Fibroblast of gingiva (primary cell): ENCODE results near the gene RIPOR3.
"Not testable (repeated sequence)": the region's sequence is repeated elsewhere in the genome, so short reads cannot be mapped to it uniquely, and the experiment has no call there.

Experiments
- DNase-seq: peaks from one replicate; pipeline ENCODE4 v3.0.0-alpha.2; 2011; ENCODE audit warnings: low read depth

RIPOR3 gene

DNA sequence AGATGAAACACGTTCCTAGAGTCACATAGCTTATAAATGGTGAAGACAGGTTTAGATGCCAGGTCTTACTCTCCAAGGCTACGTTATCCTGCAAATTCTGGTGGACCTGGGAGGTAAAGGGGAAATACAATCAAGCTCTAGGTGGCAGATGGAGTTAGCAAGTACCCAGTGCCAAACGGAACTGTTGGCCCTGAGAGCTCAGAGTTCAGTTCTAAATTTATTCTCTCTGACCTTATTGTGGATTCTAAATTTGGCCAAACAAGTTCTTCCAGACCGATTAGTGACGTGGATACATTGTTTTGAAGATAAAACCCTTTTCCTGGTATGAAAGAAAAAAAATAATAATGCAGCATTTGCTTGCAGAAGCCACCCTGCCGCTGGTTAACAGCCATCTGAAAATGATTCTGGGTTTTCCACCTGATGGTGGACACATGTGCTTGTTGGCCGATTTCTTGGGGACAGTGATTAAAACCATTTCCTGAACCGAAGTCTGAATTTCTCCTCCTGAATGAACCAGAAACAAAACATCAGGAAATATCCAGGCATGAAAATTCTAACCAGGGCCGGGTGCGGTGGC lies 32.5 kb downstream of the RIPOR3 start:
- peak; percentile 26 for DNase-seq

DNA sequence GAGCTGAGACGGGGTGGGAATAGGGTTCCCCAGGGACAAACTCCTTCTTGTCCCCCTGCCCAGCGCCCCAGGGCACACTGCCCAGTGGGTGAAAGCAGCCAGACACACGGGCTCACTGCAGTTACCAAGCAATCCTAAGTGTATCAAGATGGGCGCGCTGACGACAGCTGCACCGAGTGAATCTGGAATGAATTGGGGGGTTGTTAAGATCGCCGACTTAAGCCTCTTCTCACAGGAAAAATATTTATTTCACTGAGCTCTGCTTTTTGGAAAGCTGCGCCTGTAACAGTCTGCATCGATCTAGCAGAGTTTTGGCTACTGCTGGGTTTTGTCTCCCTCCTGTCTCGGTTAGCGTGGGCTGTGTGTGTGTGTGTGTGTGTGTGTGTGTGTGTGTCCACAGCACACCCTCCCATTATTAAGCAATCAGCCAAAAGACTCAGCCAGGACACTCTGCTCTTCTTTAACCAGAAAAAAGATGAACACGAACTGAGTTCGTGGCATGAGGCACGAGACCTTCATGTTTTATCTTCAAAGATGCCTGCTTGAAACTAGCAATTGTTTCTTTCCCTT lies 35.9 kb downstream of the RIPOR3 start:
- DNase-seq, result peak; percentile 96

DNA sequence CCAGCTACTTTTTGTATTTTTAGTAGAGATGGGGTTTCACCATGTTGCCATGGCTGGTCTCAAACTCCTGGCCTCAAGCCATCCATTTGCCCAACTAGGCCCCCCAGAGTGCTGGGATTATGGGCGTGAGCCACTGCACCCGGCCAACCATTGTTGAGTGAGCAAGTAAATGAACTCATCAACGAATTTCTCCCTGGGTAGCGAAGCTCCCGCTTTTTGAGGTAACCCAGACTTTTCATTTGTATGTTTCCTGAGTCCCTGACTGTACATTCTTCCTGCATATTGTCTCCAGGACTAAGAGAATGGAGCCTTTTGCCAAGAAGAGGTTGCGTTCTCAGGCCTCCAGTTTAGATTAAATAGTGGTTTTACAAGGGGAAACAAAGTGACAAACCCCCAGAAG lies 36.4 kb downstream of the RIPOR3 start:
- peak; percentile 87 for DNase-seq

DNA sequence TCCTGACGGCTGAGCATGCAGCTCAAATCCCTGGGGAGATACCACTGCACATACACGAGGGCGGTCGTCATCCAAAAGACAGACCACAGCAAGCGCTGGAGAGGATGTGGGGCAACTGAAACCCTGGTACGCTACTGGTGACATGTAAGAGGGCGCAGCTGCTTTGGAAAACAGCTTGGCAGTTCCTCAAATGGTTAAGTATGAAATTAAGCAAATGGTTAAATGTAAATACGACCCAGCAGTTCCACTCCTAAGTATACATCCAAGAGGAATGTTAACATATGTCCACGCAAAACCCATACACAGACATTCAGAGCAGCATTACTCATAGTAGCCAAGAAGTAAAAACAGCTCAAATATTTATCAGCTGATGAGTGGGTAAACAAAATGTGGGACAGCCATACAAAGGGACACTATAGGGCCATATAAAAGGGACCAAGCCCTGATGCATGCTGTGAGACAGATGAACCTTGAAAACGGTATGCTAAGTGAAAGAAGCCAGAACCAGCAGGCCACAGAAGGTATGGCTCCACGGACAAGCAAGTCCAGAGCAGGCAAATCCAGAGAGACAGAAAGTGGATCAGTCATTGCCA lies 38.5 kb downstream of the RIPOR3 start:
- DNase-seq, result no peak

DNA sequence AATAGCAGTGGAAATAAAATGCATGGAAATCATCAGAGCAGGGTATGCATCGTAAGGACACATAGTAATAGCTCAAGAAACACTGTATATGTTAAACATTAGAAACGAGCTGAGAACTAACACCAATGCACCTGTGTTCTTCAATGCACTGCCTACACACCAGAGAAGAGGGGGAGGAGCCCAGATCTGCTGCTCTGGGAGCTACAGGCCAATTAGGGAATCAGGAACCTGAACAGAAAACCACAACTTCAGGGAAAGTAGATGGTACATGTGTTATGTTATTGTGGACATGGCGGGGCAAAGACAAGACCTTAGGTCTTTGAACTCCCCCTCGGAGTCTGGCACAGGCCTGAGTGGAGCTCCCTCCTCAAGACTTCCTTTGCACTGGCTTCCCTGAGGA lies 39.7 kb downstream of the RIPOR3 start:
- no peak for DNase-seq

DNA sequence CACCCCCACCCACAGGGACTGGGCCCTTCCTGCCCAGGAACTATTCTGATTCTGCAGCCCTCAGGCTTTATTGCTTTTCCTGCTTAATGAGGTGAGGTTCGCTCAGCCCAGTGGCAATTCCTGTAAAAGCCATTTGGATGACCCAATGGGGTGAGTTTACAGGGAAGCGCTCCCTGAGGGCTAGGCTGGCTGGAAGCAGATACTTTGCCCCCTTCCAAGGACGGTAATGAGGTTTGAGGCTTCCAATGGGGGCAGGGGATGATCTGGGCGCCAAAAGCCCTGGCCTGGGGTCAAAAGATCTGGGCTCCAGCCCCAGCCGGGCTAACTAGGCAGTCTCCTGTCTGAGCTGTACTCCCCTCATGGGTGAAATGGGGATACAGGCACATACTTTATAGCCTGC lies 41.8 kb downstream of the RIPOR3 start:
- DNase-seq, result peak; percentile 43

DNA sequence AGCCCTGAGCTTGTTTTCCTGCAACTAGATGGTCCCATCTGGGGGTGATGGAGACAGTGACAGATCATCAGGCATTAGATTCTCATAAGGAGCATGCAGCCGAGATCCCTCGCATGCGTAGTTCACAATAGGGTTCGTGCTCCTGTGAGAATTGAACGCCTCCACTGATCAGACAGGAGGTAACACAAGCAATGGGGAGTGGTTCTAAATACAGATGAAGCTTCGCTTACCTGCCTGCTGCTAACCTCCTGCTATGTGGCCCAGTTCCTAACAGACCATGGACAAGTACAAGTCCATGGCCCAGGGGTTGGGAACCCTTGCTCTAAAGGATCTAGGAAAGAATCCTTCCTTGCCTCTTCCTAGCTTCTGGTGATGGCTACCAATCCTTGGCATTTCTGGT lies 42.7 kb downstream of the RIPOR3 start:
- DNase-seq, result no peak

DNA sequence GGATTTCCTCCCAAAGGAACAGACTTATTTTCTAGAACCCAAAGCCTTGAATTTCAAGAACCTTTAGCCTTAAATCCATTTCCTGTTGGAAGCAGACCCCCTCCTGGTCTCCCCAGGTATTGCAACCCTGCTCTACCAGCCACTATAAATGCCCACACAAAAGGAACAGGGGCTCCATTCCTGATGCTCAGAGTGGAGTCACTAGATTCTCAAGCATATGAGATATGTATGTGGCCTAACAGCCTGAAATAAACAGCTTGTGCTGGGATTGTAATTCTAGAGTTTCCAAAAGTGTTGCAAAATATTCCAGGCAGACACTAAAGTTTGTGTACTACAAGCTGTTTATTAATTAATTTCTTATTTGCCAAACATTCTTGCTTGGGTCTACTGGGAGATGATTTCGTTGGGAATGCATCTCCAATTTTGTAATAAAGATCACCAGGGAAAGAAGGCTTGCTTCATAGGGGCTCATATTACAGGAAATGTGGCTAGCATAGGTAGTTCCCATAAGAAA lies 44.8 kb downstream of the RIPOR3 start:
- DNase-seq, result peak; percentile 98

DNA sequence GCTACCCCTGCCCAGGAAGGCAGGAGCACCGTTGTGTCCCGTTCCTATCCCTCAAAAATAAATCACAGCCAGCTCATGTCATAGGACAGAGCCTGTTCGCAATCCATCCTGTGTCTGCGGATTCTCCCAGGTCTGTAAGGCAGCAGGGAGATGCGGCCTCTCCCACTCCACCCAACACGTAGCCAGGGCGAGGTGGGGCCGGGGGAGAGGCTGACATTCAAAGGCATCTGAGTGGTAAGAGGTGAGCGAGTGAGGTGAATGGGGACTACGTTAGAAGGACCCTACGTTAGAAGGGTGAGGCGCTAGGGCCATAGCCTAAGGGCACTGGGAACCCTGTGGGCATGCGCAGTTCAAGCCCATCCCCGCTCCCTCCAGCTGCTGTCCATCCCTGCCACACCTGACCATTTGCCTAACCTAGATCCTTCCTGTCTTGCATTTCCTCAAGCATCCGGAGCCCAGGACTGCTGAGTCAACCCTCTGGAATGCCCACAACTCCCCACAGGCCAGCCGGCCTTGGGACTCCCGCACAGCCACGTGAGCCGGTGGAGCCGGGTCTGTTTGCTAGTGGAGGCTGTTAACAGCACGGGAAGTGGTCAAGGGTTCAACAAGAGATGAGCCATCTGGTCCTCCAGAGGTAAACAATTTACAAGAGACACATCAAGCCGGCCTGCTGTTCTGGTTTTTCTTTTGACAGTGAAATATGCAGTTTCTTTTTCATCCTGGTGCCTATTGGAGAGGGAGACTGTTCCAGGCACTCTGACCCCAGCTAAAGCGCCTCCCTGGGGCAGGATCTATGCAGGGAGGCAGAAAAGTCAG lies 45.9 kb downstream of the RIPOR3 start:
- peak; percentile 98 for DNase-seq

DNA sequence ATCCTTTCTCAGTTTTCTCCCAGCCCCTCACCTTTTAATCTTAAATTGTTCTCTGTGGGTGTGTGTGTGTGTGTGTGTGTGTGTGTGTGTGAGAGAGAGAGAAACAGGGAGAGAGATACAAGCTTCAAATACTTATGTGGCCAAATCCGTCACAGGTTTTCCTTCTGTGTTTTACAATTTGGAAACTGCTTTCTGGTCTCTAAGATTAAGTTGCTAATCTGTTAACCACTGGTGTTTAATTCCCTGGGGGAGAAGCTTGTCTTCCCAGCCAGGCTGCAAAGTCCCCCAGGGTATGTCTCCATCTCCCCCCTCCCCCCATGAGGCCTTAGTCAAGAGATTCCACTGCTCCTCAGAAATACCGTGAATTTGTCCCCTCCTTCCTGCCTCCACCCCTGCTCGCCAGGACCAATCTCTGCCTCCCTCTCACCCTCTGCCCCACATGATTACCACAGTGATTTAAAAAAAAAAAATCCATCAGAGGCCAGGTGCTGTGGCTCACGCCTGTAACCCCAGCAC lies 49.0 kb downstream of the RIPOR3 start:
- peak; percentile 60 for DNase-seq

DNA sequence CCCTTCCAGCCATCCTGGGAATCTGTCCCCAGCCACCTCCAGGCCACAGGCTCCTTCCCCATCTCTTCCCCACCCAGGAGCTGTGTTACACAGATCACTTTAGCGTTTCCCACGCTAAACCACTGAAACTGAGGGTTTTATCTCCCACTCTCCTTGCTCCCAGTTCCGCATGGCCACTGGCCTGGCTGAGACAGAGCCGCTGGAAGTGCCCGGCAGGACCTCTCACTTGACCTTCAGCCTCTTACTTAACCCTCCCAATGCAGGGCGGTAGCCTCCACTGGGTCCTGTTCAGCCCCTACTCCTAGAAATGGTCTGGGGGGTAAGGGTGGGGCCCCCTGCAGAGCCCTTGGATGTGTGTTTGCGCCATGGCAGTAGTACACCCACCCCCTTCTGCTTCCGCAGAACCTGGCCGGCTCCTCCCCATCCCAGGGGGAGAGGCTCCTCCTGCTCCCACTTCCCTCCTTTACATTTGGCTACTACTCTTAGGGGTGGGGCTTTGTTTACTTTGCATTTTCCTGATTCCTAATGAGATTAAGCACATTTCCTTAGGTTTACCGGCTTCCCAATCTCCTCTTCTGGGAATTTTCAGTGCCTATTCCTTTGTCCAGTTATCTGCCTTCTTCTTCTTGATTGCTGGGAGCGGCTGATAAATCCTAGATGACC lies 49.6 kb downstream of the RIPOR3 start:
- DNase-seq, result not testable (repeated sequence)

DNA sequence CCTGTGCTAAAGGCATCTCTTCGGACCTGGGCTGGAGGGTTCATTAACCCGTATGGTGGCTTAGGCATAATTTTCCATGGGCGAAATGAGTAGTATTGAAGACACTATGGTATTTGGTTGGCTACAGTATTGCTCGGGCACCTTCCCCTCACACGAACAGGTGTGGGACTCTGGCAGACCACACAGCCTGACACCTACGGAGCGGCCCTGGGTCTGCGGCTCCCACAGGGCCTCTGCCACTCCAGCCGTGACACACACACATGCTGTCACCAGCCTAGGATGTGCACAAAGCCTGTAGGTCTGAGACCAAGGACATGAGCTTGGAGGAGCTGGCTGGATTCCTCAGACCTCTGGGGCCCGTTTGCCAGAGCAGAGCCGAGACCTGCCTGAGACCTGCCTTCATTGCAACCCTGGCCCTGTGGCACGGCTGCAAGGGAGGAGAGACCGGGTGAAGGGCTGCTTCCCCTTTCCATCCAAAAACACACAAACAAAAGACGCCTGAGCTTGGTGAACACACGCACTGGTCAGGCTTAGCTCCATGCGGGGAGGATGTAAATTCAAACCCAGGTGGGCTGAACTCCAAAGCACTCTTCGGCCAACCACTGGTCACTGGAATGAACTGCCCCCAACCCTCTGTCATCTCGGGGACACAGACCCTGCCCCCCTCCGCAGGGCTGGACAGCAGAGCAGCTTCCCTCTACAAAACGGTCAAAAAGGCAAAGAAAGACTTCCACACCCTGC lies 51.2 kb downstream of the RIPOR3 start:
- DNase-seq, result not testable (repeated sequence)

DNA sequence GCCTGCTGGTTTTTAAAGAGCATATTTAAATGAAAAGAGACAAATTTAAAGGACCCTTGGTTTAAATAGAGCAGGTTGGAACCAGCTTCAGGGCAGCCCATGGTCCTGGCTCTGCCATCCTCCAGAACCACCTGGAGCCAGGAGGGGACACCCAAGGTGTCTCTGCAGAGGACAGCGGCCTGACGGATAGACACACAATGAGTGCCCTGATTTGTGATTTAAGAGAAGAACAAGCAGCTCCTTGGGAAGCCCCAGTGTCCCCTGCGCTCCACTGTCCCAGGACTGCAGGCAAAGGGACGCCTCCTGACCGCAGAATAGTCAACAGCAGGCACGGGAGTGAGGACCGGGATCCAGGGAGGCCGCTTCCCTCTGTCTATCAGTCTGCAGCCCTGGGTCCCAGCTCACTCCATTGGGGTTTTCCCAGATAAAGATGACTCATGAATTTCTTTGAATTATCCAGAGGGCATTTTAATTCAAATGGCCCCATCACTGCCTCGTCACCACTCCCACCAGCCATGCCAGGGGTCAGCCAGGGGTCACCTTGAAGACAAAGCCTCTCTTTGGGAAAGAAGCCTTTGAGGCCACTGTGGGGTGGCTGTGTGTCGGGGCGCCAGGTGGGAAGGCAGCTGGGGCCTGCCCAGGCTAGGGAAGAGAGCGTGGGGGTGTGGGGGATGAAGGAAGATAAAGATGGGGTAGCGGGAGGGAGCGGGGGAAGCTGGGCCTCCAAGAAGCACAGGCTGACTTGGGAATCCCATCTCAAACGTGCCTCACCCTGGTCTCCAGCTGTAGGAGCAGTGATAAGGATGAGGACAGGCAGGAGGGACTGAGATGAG lies 53.1 kb downstream of the RIPOR3 start:
- peak; percentile 44 for DNase-seq

DNA sequence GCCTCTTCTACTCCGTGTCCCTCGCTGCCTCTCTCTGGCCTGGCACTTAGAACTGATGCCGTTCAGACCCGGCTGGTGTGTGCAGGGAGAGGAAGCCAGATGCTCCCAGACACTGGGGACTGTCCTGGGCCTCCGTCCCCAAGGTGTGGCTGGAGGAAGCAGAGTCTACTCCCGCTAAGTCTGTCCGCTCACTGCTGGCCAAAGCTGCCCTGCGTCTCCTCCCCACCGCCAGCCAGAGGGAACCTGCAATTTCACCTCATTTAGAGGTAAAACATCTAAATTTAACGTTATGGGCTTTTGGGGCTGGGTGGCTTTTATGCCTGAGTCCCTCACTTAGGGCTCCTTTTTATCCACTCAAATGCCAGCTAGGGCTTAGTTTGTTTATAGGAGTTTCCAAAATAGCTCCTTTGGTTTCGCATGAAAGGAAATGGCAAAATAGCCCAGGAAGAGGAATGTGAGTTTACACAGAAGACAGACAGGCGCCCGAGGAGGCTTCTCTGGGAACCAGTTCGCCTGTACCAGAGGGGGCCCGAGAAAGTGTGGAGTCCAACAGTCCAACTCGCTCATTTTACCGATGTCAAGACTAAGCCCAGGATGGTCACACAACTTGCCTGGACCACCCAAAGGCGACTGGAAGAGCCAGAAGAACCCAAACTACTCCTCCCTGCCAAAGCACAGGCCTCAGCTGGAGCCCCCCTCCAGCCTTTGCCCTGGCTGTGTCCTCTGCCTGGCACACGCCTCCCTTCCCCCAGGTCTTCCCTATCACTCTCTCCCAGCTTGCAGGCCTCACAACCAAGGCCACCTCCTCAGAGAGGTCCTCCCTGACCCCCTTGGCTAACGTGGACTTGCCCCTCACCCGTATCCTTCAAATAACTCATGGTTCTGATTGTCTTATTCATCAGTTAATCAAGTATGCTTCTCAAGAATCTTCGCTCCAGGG lies 54.5 kb downstream of the RIPOR3 start:
- peak; percentile 78 for DNase-seq

DNA sequence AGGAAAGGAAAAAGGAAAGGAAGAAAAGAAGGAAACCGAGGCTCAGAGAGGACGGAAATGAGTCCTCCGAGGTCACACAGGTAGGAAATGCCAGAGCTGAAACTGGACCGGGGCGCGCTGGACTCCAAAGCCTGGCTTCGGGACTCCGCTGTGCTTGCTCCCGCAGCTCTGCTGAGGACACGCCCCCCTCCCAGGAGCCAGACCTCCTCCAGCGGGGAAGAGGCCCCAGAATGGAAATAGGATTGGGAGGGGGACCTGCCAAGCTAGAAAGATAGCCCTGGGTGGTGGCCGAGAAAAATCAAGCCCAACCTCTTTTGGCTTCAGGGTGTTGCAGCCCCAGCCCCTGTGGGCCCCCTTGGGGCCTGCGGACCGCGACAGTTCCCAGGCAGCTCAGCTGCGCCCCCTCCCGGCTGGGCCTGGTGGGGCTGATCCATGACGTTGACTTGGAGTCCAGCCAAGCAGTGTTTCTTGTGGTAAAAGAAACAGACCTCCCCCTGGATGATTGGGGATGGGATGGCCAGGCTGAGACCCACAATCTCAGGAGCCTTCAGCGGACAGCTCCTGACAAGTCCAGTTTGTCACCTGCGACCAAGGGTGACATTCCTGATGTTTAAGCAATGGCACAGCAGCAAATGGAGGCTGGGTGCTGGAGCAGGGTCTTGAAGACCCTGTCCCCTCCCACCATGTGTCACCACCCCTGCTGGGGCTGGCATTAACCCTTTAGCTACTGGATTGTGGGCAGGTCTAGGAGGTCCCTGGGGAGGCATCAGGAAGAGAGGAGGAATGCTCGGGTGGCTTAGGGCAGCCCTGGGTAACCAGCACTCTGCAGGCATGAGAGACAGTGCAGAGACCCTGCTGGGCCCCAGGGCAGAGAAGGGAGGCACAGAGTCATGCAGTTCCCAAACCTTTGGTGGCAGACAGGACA lies 55.4 kb downstream of the RIPOR3 start:
- DNase-seq, result peak; percentile 42

DNA sequence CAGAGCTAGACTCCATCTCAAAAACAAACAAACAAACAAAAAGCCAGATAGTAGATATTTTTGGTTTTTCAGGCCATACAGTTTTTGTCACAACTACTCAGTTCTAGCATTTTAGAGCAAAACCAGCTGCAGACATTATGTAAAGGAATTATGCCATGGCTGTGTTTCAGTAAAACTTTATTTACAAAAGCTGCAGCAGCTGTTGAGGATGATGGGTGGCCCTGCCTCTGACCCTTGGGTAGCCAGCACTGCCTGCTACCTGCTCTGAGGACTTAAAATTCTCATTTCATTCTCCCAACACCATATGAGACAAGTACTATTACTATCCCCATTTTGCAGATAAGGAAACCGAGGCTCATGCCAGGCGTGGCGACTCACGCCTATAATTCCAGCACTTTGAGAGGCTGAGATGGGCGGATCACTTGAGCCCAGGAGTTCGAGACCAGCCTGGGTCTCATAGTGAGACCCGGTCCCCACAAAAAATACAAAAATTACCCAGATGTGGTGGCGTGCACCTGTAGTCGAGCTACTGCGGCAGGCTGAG lies 56.3 kb downstream of the RIPOR3 start:
- no peak for DNase-seq

DNA sequence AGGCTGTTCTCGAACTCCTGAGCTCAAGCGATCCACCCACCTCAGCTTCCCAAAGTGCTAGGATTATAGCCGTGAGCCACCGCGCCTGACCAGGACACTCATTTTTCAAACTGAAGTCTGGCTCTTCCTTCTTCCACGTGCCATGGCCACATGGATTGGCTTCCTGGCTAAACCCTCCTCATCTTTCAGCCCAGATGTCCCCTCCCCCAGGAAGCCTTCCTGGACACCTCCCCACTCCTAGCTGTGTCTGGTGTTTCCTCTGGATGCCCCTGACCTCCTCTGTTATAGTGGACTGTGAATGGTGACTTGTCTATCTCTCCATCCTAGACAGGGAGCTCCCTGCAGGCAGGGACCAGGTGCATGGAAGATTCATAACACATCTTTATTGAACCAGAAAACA lies 57.2 kb downstream of the RIPOR3 start:
- DNase-seq, result no peak

DNA sequence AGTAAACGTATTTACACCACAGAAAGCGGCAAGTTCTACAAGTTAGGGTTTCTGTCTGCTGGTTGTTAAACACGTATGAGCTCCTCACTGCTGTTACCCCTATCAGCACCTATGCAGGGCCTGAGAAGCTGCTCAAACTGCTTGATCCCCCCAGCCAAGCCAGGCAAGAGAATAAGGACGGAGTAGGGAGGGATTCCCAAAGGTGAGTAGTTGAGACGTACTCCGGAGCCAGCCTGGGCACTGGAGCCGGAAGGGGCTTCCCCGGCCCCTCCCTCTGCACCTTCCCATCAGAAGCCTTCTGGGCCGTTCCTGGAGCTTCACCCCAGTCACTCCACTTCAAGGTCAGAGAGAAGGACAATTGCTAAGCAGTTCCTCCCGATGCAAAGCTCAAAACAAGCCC lies 58.0 kb downstream of the RIPOR3 start:
- DNase-seq, result no peak
